Skeletal muscle tissue (tissue), 4 donors: Measurements from ENCODE around the gene ADGRG3. TPM values are rescaled to one million over a fixed set of nuclear protein-coding genes. Genes with fewer than 3 reads are reported as not detected.
"Not testable (repeated sequence)": the region's sequence is repeated elsewhere in the genome, so short reads cannot be mapped to it uniquely, and the experiment has no call there.

ENCODE experiments used
- H3K27ac ChIP-seq: one replicate; pipeline ENCODE4 v1.7.0; 2013; ENCODE audit warnings: mild to moderate bottlenecking, low read depth, low read length, inconsistent platforms
- H3K27me3 ChIP-seq, 3 donors: one replicate each; pipeline ENCODE4 v1.7.0; 2013; ENCODE audit warnings: low read length in 3 of 3; ENCODE audit not compliant: control insufficient read depth in 3 of 3, insufficient read depth in 3 of 3
- H3K36me3 ChIP-seq, 3 donors: one replicate each; pipeline ENCODE4 v1.7.0; 2013; ENCODE audit warnings: low read length in 3 of 3; ENCODE audit not compliant: control insufficient read depth in 3 of 3, insufficient read depth in 3 of 3
- H3K4me1 ChIP-seq, 3 donors: one replicate each; pipeline ENCODE4 v1.7.0; 2013; ENCODE audit warnings: low read length in 3 of 3, mild to moderate bottlenecking in 3 of 3; ENCODE audit not compliant: control insufficient read depth in 3 of 3, insufficient read depth in 3 of 3
- H3K4me3 ChIP-seq, 3 donors: one replicate each; pipeline ENCODE4 v1.7.0; 2013; ENCODE audit warnings: low read length in 3 of 3
- H3K9ac ChIP-seq, 3 donors: one replicate each; pipeline ENCODE4 v1.7.0; 2013; ENCODE audit warnings: low read length in 3 of 3, mild to moderate bottlenecking in 3 of 3, moderate library complexity in 2 of 3, low read depth in 1 of 3
- H3K9me3 ChIP-seq, 3 donors: one replicate each; pipeline ENCODE4 v1.7.0; 2013; ENCODE audit warnings: low read length in 3 of 3; ENCODE audit not compliant: control insufficient read depth in 3 of 3
- total RNA-seq: library from RNA; depleted of rRNA; stranded (reverse); fragments of >200 nt; gene quantifications from one replicate; pipeline ENCODE4 v1.2.3, GENCODE V29; 2014
- donor health status: Osteomylitis.

Gene ADGRG3
- total RNA-seq, 1 donor from 2014 or later: 0.52 TPM

DNA sequence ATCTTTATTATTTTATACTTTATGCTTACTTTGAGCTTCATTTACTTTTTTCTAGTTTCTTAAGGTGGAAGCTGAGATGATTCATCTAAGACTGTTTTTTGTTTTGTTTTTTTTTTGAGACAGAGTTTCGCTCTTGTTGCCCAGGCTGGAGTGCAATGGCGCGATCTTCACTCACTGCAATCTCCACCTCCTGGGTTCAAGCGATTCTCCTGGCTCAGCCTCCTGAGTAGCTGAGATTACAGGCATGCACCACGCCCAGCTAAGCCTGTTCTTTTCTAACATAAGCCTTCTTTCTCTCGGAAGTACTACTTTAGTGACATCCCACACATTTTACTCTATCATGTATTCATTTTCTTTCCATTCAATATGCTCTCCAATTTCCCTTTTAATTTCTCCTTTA lies 44.5 kb downstream of the ADGRG3 start:
- H3K4me3 ChIP-seq, H3K27me3 ChIP-seq, H3K36me3 ChIP-seq, H3K9me3 ChIP-seq, H3K4me1 ChIP-seq, H3K27ac ChIP-seq, H3K9ac ChIP-seq: not testable (repeated sequence)

GRCh38 chr16:57713596-57713995 lies 45.5 kb downstream of the ADGRG3 start:
- no peak overlapping the region for H3K27ac ChIP-seq
- no peak overlapping the region for H3K9ac ChIP-seq
- peaks cover 0 to 5% (median 3%) of the 10 kb centered on the region in 3 donors for H3K27me3 ChIP-seq
- no peaks in the 10 kb centered on the region for H3K4me1 ChIP-seq
- no peak overlapping the region for H3K4me3 ChIP-seq
- no peaks in the 10 kb centered on the region for H3K9me3 ChIP-seq
- H3K36me3 ChIP-seq: no peaks in the 10 kb centered on the region

- H3K4me3 ChIP-seq: no peak overlapping the region
- no peaks in the 10 kb centered on the region for H3K4me1 ChIP-seq
- no peaks in the 10 kb centered on the region for H3K9me3 ChIP-seq
- H3K9ac ChIP-seq: no peak overlapping the region
- H3K36me3 ChIP-seq: no peaks in the 10 kb centered on the region
- no peak overlapping the region for H3K27ac ChIP-seq
- peaks cover 0 to 5% (median 3%) of the 10 kb centered on the region in 3 donors for H3K27me3 ChIP-seq
Measured at GRCh38 chr16:57714047-57714446, 45.9 kb downstream of the ADGRG3 start.

DNA sequence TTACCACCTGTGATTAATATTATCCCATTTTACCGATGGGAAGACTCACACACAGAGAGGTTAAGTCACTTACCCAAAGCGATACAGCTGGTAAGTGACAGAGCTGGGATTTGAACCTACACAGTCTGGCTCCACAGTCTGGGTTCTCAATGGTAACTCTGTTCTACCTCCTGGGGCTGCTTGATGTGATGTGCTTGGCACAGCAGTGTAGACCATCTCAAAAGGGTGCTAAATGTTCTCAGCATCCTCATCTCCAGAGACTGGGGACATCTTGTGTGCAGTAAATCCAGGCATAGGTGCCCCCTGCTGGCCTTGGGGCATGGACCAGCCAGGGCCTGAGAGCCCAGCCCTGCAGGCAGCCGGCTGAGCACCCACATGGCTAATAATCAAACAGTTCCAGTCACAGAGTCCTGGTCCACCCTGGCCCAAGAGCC lies 52.1 kb downstream of the ADGRG3 start:
- Histone ChIP-seq H3K27ac (no peak overlapping the region), H3K36me3 (no peaks in the 10 kb centered on the region), H3K4me1 (no peaks in the 10 kb centered on the region), H3K4me3 (no peak overlapping the region), H3K27me3 (peaks cover 0 to 11% (median 6%) of the 10 kb centered on the region in 3 donors), H3K9ac (no peak overlapping the region), H3K9me3 (no peaks in the 10 kb centered on the region)

DNA sequence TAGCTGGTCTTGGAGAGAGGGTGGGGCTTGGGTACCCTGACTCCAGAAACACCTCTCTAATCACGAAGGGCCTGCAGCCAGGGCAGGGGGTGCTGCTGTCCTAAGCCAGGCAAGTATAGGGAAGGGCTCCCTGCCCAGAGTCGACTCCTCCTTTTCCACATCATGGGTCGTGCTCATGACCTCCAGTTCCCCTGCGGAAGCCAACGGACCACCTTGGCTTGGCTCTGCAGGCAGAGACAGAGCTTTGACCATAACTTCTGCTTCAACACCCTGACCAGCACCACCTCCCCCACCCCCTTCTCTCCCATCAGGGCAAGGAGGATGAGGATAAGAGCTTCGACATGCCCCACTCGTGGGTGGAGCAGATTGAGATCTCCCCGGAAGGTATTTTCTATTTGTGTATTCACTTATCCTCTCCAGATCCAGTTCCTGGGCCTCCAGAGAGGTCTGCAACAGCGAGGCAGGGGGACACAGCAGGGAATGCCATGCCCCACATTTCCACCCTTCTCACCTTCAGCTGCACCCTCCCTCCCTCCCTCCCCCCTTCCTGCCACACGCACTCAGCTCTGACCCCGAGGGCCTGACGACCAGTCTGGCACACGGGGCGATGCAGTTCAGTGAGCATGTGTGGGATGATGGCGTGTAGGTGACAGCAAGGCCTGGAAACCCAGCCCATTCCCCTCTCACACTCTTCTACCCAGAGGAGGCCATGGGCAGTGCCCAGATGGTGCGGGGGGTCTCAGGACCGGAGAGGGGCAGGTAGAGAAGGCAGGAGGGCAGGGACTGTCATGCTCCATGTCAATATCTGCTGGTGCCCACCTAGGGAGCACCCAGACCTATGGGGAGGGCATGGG lies 53.5 kb downstream of the ADGRG3 start:
- Histone ChIP-seq H3K27ac (no peak overlapping the region), H3K4me1 (no peaks in the 10 kb centered on the region), H3K27me3 (peaks cover 0 to 17% (median 4%) of the 10 kb centered on the region in 3 donors), H3K9ac (no peak overlapping the region), H3K4me3 (no peak overlapping the region), H3K36me3 (no peaks in the 10 kb centered on the region), H3K9me3 (no peaks in the 10 kb centered on the region)

- Histone ChIP-seq H3K36me3 (no peaks in the 10 kb centered on the region), H3K4me3 (no peak overlapping the region), H3K9me3 (no peaks in the 10 kb centered on the region), H3K4me1 (no peaks in the 10 kb centered on the region), H3K27ac (no peak overlapping the region), H3K27me3 (peaks cover 0 to 17% (median 4%) of the 10 kb centered on the region in 3 donors), H3K9ac (no peak overlapping the region)
Measured at GRCh38 chr16:57722210-57722499, 54.0 kb downstream of the ADGRG3 start.

DNA sequence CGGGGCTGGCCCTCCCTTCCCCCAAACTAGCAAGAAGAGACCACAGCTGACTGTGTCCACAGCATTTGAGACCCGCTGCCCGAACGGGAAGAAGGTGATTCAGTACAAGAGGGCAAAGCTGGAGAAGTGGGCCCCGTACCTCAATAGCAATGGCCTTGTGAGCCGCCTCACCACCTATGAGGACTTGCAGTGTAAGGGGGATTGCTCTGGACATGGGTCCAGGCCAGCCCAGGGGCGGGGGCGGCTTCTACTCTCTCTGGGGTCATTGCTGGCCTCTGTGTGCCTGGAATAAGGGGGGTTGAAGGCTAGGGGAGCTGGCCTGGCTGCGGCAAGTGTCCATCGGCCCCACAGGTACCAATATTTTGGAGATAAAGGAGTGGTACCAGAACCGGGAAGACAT lies 54.5 kb downstream of the ADGRG3 start:
- no peak overlapping the region for H3K27ac ChIP-seq
- no peaks in the 10 kb centered on the region for H3K36me3 ChIP-seq
- H3K9me3 ChIP-seq: no peaks in the 10 kb centered on the region

GRCh38 chr16:57723170-57723569 lies 55.1 kb downstream of the ADGRG3 start:
- Histone ChIP-seq H3K27me3 (peaks cover 0 to 14% (median 4%) of the 10 kb centered on the region in 3 donors), H3K4me1 (no peaks in the 10 kb centered on the region), H3K4me3 (no peak overlapping the region), H3K36me3 (no peaks in the 10 kb centered on the region), H3K9me3 (no peaks in the 10 kb centered on the region), H3K27ac (no peak overlapping the region), H3K9ac (no peak overlapping the region)

More for the DNA sequence above, 54.5 kb downstream of the ADGRG3 start:
- no peak overlapping the region for H3K4me3 ChIP-seq
- H3K9ac ChIP-seq: no peak overlapping the region
- H3K27me3 ChIP-seq: peaks cover 0 to 17% (median 4%) of the 10 kb centered on the region in 3 donors
- no peaks in the 10 kb centered on the region for H3K4me1 ChIP-seq

DNA sequence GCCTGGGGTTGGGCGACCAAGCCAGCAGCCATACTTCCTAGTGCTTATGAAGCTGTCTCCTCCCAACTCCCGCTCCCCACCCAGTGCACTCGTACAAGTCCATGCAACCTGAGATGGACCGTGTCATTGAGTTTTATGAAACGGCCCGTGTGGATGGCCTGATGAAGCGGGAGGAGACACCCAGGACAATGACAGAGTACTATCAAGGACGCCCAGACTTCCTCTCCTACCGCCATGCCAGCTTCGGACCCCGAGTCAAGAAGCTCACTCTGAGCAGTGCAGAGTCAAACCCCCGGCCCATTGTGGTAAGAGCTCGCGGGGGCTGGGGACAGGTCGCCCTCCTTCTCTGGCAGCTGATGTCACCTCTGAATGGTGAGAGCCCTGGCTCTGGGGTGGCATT lies 56.4 kb downstream of the ADGRG3 start:
- peaks cover 0 to 12% (median 4%) of the 10 kb centered on the region in 3 donors for H3K27me3 ChIP-seq
- H3K9me3 ChIP-seq: no peaks in the 10 kb centered on the region
- H3K9ac ChIP-seq: no peak overlapping the region
- no peaks in the 10 kb centered on the region for H3K36me3 ChIP-seq
- no peak overlapping the region for H3K4me3 ChIP-seq
- no peaks in the 10 kb centered on the region for H3K4me1 ChIP-seq
- no peak overlapping the region for H3K27ac ChIP-seq

GRCh38 chr16:57725151-57725550 lies 57.0 kb downstream of the ADGRG3 start:
- H3K36me3 ChIP-seq: no peaks in the 10 kb centered on the region
- H3K9me3 ChIP-seq: no peaks in the 10 kb centered on the region
- H3K4me3 ChIP-seq: no peak overlapping the region
- peaks cover 0 to 12% (median 4%) of the 10 kb centered on the region in 3 donors for H3K27me3 ChIP-seq
- no peak overlapping the region for H3K27ac ChIP-seq
- no peaks in the 10 kb centered on the region for H3K4me1 ChIP-seq
- H3K9ac ChIP-seq: no peak overlapping the region
